Endothelial cell of umbilical vein (primary cell): Measurements from ENCODE around the gene CKB. TPM values are rescaled to one million over a fixed set of nuclear protein-coding genes. Genes with fewer than 3 reads are reported as not detected.

Source experiments
- BruUV-seq: library from RNA; stranded (reverse); fragments of 400-500 nt; replicated peaks from 2 replicates; lab custom pipeline; 2021; lab: Mats Ljungman, UMichigan
- CTCF ChIA-PET: fragments of 300-600, 350-600 bp; sonication (Branson Sonifier 250); formaldehyde crosslinking; loops from one replicate; lab custom pipeline; 2021; ENCODE audit warnings: antibody characterized with exemption, inconsistent platforms; lab: Charles Lee
- POLR2A ChIA-PET: fragments of 300-600, 350-600 bp; sonication (Branson Sonifier 250); formaldehyde crosslinking; loops from one replicate; lab custom pipeline; 2021; ENCODE audit warnings: antibody characterized with exemption, inconsistent platforms; lab: Charles Lee
- DNase-seq: peaks from one replicate; pipeline ENCODE4 v3.0.0-alpha.2; 2011; ENCODE audit warnings: low read depth, low spot score
- FAIRE-seq: peaks from 2 replicates; lab custom pipeline; 2011; peaks lifted over from hg19 to GRCh38; lab: Jason Lieb, UNC
- H2AFZ ChIP-seq: 2 replicates; pipeline ENCODE4 v1.6.0; 2012; ENCODE audit warnings: low read depth, low read length, control low read depth, inconsistent platforms
- H3K27ac ChIP-seq: 2 replicates; pipeline ENCODE4 v1.5.1; 2011; ENCODE audit warnings: low read depth, mild to moderate bottlenecking, control low read depth, low read length, moderate library complexity; ENCODE audit not compliant: insufficient read depth
- H3K27me3 ChIP-seq, 2 experiments: 2 replicates each; pipeline versions ENCODE4 v1.6.0 to v1.6.1; 2011; ENCODE audit warnings: low read length in 2 of 2, mixed read lengths in 1 of 2; ENCODE audit not compliant: control insufficient read depth in 2 of 2, insufficient read depth in 2 of 2
- H3K36me3 ChIP-seq, 2 experiments: 2 replicates in 1 of 2; 3 replicates in 1 of 2; pipeline ENCODE4 v1.5.1; 2011; ENCODE audit warnings: low read length in 2 of 2, mild to moderate bottlenecking in 1 of 2, moderate library complexity in 1 of 2; ENCODE audit not compliant: control insufficient read depth in 2 of 2, insufficient read depth in 2 of 2; ENCODE audit errors: extremely low read depth in 1 of 2
- H3K4me1 ChIP-seq: 3 replicates; pipeline ENCODE4 v1.5.1; 2011; ENCODE audit warnings: mild to moderate bottlenecking, low read length; ENCODE audit not compliant: control insufficient read depth, insufficient read depth; ENCODE audit errors: extremely low read depth
- H3K4me2 ChIP-seq: 2 replicates; pipeline ENCODE4 v1.6.1; 2011; ENCODE audit warnings: low read length, control low read depth, mixed read lengths; ENCODE audit not compliant: insufficient read depth
- H3K4me3 ChIP-seq, 3 experiments: fragments of 200-600 bp in 1 of 3; sonication (generic), shearing (Covaris generic) in 1 of 3; replicated peaks in 1 of 3; 2 replicates each; pipeline ENCODE4 v1.5.1; 2011 to 2016; ENCODE audit warnings: control low read depth in 3 of 3, low read length in 3 of 3, mild to moderate bottlenecking in 2 of 3, inconsistent platforms in 1 of 3, low read depth in 1 of 3, moderate library complexity in 1 of 3; ENCODE audit not compliant: insufficient read depth in 1 of 3
- H3K79me2 ChIP-seq: 2 replicates; pipeline ENCODE4 v1.6.0; 2012; ENCODE audit warnings: low read length, inconsistent platforms; ENCODE audit not compliant: control insufficient read depth, insufficient read depth
- H3K9ac ChIP-seq: replicated peaks from 2 replicates; pipeline ENCODE3; 2011; ENCODE audit warnings: low read length, control low read depth; ENCODE audit not compliant: insufficient read depth; ENCODE audit errors: extremely low read depth
- H3K9me1 ChIP-seq: replicated peaks from 3 replicates; pipeline ENCODE4 v1.6.0; 2011; ENCODE audit warnings: mild to moderate bottlenecking, low read length; ENCODE audit not compliant: control insufficient read depth, insufficient read depth; ENCODE audit errors: extremely low read depth
- H3K9me3 ChIP-seq: replicated peaks from 2 replicates; pipeline ENCODE4 v1.5.1; 2012; ENCODE audit warnings: low read length, inconsistent platforms; ENCODE audit not compliant: control insufficient read depth, insufficient read depth
- H4K20me1 ChIP-seq: replicated peaks from 2 replicates; pipeline ENCODE3; 2011; ENCODE audit warnings: mild to moderate bottlenecking, low read length; ENCODE audit not compliant: control insufficient read depth, insufficient read depth; ENCODE audit errors: extremely low read depth
- EZH2 ChIP-seq: IDR thresholded peaks from 2 replicates; pipeline ENCODE4 v1.6.1; 2012; ENCODE audit warnings: borderline replicate concordance, low read depth, mild to moderate bottlenecking, moderate library complexity, low read length, inconsistent platforms; ENCODE audit not compliant: severe bottlenecking
- FOS ChIP-seq: IDR thresholded peaks from 2 replicates; pipeline ENCODE4 v1.6.1; 2011; ENCODE audit warnings: mild to moderate bottlenecking, low read length, moderate library complexity, borderline replicate concordance; ENCODE audit not compliant: insufficient read depth
- GATA2 ChIP-seq: IDR thresholded peaks from 2 replicates; pipeline ENCODE4 v1.7.0; 2011; ENCODE audit warnings: low read depth, mild to moderate bottlenecking, moderate library complexity, mixed read lengths, low read length; ENCODE audit not compliant: insufficient read length, insufficient read depth
- JUN ChIP-seq: IDR thresholded peaks from 2 replicates; pipeline ENCODE4 v1.6.1; 2011; ENCODE audit warnings: borderline replicate concordance, low read depth; ENCODE audit not compliant: insufficient read length, insufficient read depth
- MYC ChIP-seq: IDR thresholded peaks from one replicate; pipeline ENCODE4 v1.6.1; 2011; ENCODE audit warnings: mild to moderate bottlenecking, low read depth, low read length
- POLR2A ChIP-seq: IDR thresholded peaks from 2 replicates; pipeline ENCODE4 v1.6.1; 2012; ENCODE audit warnings: low read depth, mild to moderate bottlenecking, control low read depth, low read length
- POLR2AphosphoS5 ChIP-seq: IDR thresholded peaks from 2 replicates; pipeline ENCODE4 v1.6.1; 2012; ENCODE audit warnings: low read depth, mild to moderate bottlenecking, control low read depth, low read length, moderate library complexity; ENCODE audit not compliant: insufficient read depth
- dilution Hi-C: fragments of 300-500 bp; cut with MboI; formaldehyde crosslinking; loops from one replicate; pipeline ENCODE4 v1.15.0; 2019; ENCODE audit warnings: low sequenced_read_pairs; ENCODE audit not compliant: extremely low pct_ligation_motif_present
- intact Hi-C: fragments of 100-400 bp; cut with micrococcal nuclease; formaldehyde crosslinking; loops from one replicate; pipeline ENCODE4 v1.10.0; 2022
- polyA plus RNA-seq, 4 experiments: library from polyadenylated mRNA; depleted of rRNA in 3 of 4; stranded (reverse) in 3 of 4; unstranded in 1 of 4; fragments of >200 nt; gene quantifications; 2 replicates each; pipeline versions ENCODE4 v1.2.1 to v1.2.3, GENCODE V29; 2011 to 2012; ENCODE audit warnings: missing spikeins in 1 of 4
- total RNA-seq: library from RNA; stranded (reverse); gene quantifications from 2 replicates; pipeline ENCODE4 v1.2.3, GENCODE V29; 2021
- TF ChIP-seq, protein P1 (sequence below), 2 donors: IDR thresholded peaks; 1 replicate in 1 of 2; 2 replicates in 1 of 2; pipeline ENCODE4 v1.5.1; 2011; ENCODE audit warnings: low read length in 2 of 2, mild to moderate bottlenecking in 2 of 2, moderate library complexity in 2 of 2, control low read depth in 1 of 2, inconsistent platforms in 1 of 2, low read depth in 1 of 2; ENCODE audit not compliant: insufficient read depth in 1 of 2; ENCODE audit errors: extremely low read depth in 1 of 2

CKB gene
- total and polyA plus RNA-seq, 2 donors (not counting 3 experiments of a cell fraction or from before 2014, with no cell fraction given), result 4.0 to 6.9 TPM

DNA sequence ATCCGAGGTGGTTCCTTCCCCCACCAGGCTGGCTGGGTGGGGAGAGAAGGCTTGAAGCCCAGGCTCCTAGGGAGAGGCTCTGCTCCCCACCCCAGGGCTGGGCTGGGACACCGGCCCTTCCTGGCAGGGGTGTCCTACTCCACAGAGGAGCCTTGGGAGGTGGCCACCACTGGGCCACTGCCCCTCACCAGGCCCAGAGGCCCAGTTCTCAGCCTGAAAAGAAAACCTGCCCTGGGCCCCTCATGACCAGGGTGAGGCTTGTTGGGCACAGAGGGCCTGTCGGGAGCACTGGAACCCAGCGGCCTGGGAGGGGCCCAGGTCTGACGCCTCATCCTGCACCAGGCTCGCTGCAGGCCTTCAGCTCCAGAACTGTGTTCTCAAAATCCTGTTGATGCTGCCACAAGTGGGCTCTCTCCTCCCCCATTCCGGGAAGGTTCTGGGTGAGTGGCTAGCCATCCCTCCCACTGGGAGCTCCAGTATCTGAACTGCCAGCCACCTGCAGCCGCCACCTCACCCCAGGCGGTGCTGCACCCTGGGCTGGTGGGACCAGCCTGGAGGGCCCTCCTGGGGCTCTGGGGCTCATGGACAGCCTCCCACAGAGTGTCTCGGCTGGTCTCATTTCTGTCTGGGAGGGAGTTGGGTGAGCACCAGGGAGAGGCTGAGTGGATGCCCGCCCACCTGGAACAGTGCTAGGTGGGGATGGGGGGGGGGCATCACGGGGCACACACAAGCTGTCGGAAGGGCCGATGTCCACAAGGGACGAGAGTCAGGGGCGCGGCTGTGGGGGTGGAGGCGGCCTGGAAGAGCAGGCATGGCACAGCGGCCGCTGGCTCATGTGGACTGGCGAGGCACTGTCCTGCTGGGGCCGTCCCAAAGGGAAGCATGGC, 28.1 kb upstream of the CKB start:
- H3K4me1 ChIP-seq, result no peaks in the 10 kb centered on the region
- no peak for TF ChIP-seq MYC
- TF ChIP-seq POLR2AphosphoS5, result no peak
- TF ChIP-seq JUN, result no peak
- H3K9ac ChIP-seq, result no peak overlapping the region
- intact Hi-C loops, result no loop called here
- no peak for FAIRE-seq
- H3K4me2 ChIP-seq, result no peak overlapping the region
- DNase-seq, result no peak
- no peaks in the 10 kb centered on the region for H4K20me1 ChIP-seq
- H2AFZ ChIP-seq, result no peak overlapping the region
- dilution Hi-C loops, result no loop called here
- ChIA-PET POLR2A (no interaction called here), CTCF (interaction anchor here (0.9 to 14.4 kb wide), 3 partner anchors 32 to 51 kb away, joined by 4 to 209 read pairs (median 16); partner anchors contain the start of gene CKB)
- H3K9me1 ChIP-seq, result no peaks in the 10 kb centered on the region
- H3K79me2 ChIP-seq, result no peaks in the 10 kb centered on the region
- H3K27me3 ChIP-seq, result no peaks in the 10 kb centered on the region
- no peaks in the 10 kb centered on the region for H3K36me3 ChIP-seq
- H3K9me3 ChIP-seq, result no peaks in the 10 kb centered on the region
- no peak overlapping the region for H3K27ac ChIP-seq
- no peak overlapping the region for H3K4me3 ChIP-seq
- BruUV-seq, result no TSS peak

DNA sequence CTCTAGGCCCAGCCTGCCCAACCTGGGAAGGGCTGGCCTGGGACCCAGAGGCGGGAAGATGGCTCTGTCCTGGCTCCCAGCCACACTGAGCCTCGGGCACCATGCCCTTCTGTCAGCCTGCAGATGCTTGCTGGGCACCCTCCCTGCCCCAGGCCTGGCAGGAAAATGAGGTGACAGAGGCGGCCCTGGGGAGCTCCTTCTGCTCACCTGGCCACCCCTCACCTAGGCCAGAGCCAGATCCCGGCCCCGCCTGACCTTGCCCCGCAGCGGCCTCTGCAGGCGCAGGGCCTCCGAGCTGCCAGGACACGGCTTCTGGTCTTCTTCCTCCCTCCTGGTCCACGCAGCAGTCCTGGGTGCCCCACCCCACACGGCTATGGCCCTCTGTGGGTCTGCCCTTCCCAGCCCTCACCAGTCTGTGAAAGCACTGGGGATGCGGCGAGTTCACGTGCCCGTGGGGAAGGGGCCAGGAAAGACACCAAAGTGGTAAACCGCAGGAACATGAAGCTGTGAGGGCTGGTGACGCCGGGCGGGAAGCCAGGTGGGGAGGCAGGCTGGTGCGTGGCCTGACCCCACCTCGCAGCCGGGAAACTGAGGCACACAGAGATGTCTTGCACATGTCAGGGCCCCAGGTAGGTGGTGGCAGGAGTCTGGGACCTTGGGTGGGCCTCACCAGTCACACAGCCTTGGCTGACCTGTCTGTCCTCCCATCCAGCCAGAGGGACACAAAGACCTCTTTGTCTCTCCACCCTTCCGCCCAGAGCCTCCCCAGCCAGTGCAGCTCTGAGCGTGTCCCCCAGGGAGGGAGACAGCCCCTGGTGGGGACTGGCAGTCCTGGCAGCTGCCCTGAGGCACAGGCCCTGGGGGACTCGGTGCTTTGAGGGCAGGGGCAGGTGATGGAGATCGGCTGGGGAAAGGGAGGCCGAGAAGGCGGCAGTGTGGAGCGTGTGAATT, 27.0 kb upstream of the CKB start:
- no peaks in the 10 kb centered on the region for H3K79me2 ChIP-seq
- no peak overlapping the region for H2AFZ ChIP-seq
- H3K9ac ChIP-seq, result no peak overlapping the region
- no peaks in the 10 kb centered on the region for H3K4me1 ChIP-seq
- FAIRE-seq (no peak), DNase-seq (no peak)
- no peaks in the 10 kb centered on the region for H4K20me1 ChIP-seq
- no TSS peak for BruUV-seq
- ChIA-PET POLR2A (no interaction called here), CTCF (interaction anchor here (1.5 to 14.4 kb wide), 4 partner anchors 12 to 50 kb away, joined by 3 to 209 read pairs (median 16); partner anchors contain the start of gene CKB)
- dilution Hi-C loops (no loop called here), intact Hi-C loops (no loop called here)
- H3K9me1 ChIP-seq, result no peaks in the 10 kb centered on the region
- H3K36me3 ChIP-seq, result no peaks in the 10 kb centered on the region
- H3K9me3 ChIP-seq, result no peaks in the 10 kb centered on the region
- H3K4me2 ChIP-seq, result no peak overlapping the region
- no peak for TF ChIP-seq JUN
- TF ChIP-seq GATA2, result no peak
- TF ChIP-seq, protein P1, sequence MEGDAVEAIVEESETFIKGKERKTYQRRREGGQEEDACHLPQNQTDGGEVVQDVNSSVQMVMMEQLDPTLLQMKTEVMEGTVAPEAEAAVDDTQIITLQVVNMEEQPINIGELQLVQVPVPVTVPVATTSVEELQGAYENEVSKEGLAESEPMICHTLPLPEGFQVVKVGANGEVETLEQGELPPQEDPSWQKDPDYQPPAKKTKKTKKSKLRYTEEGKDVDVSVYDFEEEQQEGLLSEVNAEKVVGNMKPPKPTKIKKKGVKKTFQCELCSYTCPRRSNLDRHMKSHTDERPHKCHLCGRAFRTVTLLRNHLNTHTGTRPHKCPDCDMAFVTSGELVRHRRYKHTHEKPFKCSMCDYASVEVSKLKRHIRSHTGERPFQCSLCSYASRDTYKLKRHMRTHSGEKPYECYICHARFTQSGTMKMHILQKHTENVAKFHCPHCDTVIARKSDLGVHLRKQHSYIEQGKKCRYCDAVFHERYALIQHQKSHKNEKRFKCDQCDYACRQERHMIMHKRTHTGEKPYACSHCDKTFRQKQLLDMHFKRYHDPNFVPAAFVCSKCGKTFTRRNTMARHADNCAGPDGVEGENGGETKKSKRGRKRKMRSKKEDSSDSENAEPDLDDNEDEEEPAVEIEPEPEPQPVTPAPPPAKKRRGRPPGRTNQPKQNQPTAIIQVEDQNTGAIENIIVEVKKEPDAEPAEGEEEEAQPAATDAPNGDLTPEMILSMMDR (IDR thresholded peaks at IDR 0.05; ENCODE audit: extremely low read depth in 1 of 2, insufficient read depth in 1 of 2, low read depth in 1 of 2, low read length in 2 of 2), result no peak
- TF ChIP-seq POLR2A, result no peak
- no peak for TF ChIP-seq MYC
- TF ChIP-seq EZH2, result no peak
- no peak for TF ChIP-seq FOS
- no peaks in the 10 kb centered on the region for H3K27me3 ChIP-seq
- H3K27ac ChIP-seq, result no peak overlapping the region
- no peak overlapping the region for H3K4me3 ChIP-seq
